HG03064 (cell line): ENCODE measurements around the gene SEZ6L.

Source experiments
- ATAC-seq: cut with Tn5 transposase; IDR thresholded peaks from one replicate; pipeline ENCODE4 v1.9.1; 2021; ENCODE audit warnings: low read depth; ENCODE audit not compliant: unreplicated experiment

Gene SEZ6L

GRCh38 chr22:26238596-26238995, 69.3 kb downstream of the SEZ6L start:
- ATAC-seq, result no peak

- ATAC-seq, result no peak
Measured at GRCh38 chr22:26239581-26239980, 70.3 kb downstream of the SEZ6L start.

- ATAC-seq, result no peak
Measured at GRCh38 chr22:26241361-26241760, 72.1 kb downstream of the SEZ6L start.

- no peak for ATAC-seq
Measured at GRCh38 chr22:26245001-26245400, 75.7 kb downstream of the SEZ6L start.

GRCh38 chr22:26246552-26246951, 77.3 kb downstream of the SEZ6L start:
- no peak for ATAC-seq

- ATAC-seq, result no peak
Measured at GRCh38 chr22:26251869-26252268, 82.6 kb downstream of the SEZ6L start.

GRCh38 chr22:26259510-26259909, 90.2 kb downstream of the SEZ6L start:
- ATAC-seq, result no peak

- no peak for ATAC-seq
Measured at GRCh38 chr22:26264162-26264561, 94.9 kb downstream of the SEZ6L start.

GRCh38 chr22:26265281-26265680, 96.0 kb downstream of the SEZ6L start:
- no peak for ATAC-seq

- ATAC-seq, result no peak
Measured at GRCh38 chr22:26265909-26266308, 96.6 kb downstream of the SEZ6L start.

- ATAC-seq, result no peak
Measured at GRCh38 chr22:26267856-26268255, 98.6 kb downstream of the SEZ6L start.

- no peak for ATAC-seq
Measured at GRCh38 chr22:26269572-26269971, 100.3 kb downstream of the SEZ6L start.

- ATAC-seq, result no peak
Measured at GRCh38 chr22:26271427-26271826, 102.2 kb downstream of the SEZ6L start.

- no peak for ATAC-seq
Measured at GRCh38 chr22:26273011-26273675, 103.9 kb downstream of the SEZ6L start.

GRCh38 chr22:26276529-26277160, 107.4 kb downstream of the SEZ6L start:
- no peak for ATAC-seq

- no peak for ATAC-seq
Measured at GRCh38 chr22:26281941-26282340, 112.7 kb downstream of the SEZ6L start.

- ATAC-seq, result no peak
Measured at GRCh38 chr22:26283330-26283729, 114.1 kb downstream of the SEZ6L start.

GRCh38 chr22:26285632-26286031, 116.4 kb downstream of the SEZ6L start:
- no peak for ATAC-seq

GRCh38 chr22:26286091-26286820, 117.0 kb downstream of the SEZ6L start:
- no peak for ATAC-seq

GRCh38 chr22:26287382-26288225, 118.3 kb downstream of the SEZ6L start:
- no peak for ATAC-seq

GRCh38 chr22:26289611-26290101, 120.4 kb downstream of the SEZ6L start:
- no peak for ATAC-seq
